Renal cortical epithelial cell (primary cell): ENCODE data around the gene SPNS2. TPM values are rescaled to one million over a fixed set of nuclear protein-coding genes. Genes with fewer than 3 reads are reported as not detected.

Source experiments
- DNase-seq: peaks from one replicate; pipeline ENCODE4 v3.0.0-alpha.2; 2011; ENCODE audit warnings: low read depth
- total RNA-seq: library from RNA; depleted of rRNA; stranded (reverse); fragments of >200 nt; gene quantifications from 2 replicates; pipeline ENCODE4 v1.2.3, GENCODE V29; 2014

SPNS2 gene
- total RNA-seq, 1 donor from 2014 or later = 225 TPM

- no peak for DNase-seq
These were observed 4.8 kb downstream of the SPNS2 start for GRCh38 chr17:4503283-4504025.

DNA sequence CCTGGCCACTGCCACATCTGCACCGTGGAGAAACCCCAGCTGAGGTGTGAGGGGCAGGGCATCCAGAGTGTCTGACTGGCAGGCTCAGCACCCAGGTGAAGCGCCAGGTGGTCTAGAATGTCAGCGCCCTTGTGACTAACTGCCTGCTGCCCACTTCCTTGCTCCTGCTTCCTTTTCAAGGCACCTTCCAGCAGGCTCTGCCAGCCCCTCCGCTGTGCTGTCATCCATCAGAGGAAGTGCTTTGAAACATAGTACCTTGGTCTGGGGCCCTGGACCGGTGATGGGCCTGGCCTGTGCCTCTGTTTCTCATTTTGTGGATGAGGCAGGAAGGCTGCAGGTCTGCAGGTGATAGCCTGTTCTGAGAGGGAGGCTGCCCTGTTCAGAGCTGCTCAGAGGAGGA, 5.5 kb downstream of the SPNS2 start:
- no peak for DNase-seq

DNA sequence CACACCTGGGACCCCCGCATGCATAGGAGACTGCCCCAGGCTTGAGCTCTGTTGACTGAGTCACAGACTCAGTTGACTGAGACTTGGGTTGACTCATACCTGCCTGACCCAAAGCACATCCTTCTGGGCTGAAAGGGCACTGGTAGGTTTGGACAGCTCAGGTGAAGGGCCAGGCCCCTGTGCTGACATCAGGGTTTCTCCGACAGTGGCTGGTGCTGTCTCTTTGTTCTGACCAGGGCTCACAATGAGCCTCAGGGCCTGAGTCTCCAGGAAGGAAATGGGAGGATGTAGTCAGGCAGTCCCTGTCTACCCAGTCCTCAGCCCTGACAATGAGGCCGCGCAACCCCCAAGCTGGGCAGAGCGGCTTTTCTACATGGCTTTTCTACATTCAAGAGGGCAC, 6.5 kb downstream of the SPNS2 start:
- DNase-seq = peak; percentile 37

GRCh38 chr17:4506175-4506813, 7.6 kb downstream of the SPNS2 start:
- no peak for DNase-seq

- DNase-seq = no peak
These were observed 8.2 kb downstream of the SPNS2 start for GRCh38 chr17:4506892-4507291.

GRCh38 chr17:4507361-4508111, 8.9 kb downstream of the SPNS2 start:
- no peak for DNase-seq

DNA sequence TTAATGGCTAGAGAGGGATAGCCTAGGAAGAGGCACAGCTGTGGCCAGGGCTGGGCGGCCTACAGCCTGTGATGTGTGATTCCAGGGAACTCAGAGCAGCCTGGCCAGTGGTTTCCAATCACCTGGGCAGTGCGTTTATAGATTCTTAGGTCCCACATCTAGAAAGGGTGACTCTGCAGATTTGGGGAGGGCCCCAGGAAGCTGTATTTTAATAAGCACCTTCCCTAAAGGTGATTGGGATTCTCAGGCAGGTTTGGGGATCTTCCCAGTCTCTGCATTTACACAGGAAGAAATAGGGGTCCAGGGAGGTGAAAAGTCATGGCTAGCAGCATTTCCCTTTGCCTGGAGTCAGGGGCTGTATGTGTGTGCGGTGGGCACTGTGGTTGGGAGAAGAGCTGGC, 9.5 kb downstream of the SPNS2 start:
- no peak for DNase-seq

- no peak for DNase-seq
These were observed 10.7 kb downstream of the SPNS2 start for GRCh38 chr17:4509401-4509800.

DNA sequence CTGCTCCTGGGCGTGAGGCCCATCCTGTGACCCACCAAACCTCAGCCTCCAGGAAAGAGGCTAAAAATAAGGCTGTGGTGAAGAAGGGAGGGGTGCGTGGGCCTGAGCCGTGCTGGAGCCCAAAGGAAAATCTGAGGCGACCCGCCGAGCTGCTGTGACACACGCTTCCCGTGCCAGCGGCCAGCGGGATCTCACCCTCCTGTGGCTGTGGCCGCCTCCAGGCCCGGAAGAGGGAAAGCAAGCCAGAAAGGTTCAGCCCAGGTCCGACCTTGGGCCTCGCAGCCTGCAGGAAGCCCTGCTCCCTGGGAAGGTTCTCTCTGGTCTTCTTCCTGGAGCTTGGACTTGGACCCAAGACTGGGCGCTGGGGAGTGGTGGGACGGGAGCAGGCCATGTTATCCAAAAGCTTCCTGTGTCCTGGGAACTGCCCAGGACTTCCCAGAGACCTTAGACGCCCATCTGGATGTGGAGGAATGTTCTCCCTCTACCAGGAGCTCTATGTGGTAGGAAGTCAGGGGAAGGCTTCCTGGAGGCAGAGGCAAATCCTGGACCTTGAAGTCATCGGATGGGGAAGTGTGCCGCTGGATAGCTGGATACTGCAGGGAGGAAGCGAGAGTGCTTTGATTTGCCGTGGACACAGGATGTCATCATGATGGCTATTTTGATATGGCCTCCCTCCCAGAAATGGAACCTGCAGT, 11.4 kb downstream of the SPNS2 start:
- DNase-seq = no peak

GRCh38 chr17:4510618-4510941, 11.9 kb downstream of the SPNS2 start:
- DNase-seq = no peak

- DNase-seq = no peak
These were observed 12.7 kb downstream of the SPNS2 start for GRCh38 chr17:4511199-4511932.

GRCh38 chr17:4512156-4513112, 13.8 kb downstream of the SPNS2 start:
- DNase-seq = no peak

DNA sequence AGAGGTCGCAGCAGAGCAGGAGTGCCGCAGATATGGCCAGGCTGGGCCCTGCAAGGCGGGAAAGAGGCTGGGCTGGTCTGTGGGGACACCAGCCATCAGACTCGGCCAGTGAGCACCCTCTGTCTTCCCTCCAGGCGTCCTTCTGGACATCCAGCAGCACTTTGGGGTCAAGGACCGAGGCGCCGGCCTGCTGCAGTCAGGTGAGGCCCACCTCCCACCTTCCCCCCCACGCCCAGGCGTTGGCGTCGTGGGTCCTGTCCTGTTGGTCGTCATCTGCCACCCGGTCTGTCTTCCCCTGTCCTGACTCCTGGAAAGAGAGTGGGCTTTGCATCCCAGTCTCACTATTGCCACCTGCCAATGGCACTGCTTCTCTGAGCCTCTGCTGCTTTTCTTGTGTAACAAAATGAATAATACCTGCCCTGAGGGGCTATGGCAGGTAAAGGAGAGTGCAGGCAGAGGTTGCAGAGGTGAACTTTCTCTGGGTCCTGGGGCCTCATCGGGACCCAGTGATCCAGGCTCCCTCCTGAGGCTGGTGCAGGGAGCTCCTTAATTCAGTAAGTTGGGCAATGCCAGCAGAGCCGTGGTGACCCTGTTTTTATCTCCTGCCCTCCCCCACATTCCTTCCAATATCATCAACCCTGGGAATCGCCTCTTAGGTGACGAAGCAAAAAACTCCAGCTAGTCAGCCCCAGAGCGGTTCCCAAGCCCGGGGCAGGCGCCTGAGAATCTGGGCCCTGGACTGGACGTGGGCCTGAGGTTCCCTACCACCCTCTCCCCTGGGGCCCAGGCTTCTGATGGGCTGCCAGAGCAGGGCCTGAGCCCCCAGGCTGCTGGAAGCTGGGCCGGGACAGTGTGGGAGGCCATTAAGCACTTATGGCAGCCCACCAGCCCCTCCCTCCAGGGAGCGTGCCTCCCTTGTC, 14.7 kb downstream of the SPNS2 start:
- DNase-seq = no peak

DNA sequence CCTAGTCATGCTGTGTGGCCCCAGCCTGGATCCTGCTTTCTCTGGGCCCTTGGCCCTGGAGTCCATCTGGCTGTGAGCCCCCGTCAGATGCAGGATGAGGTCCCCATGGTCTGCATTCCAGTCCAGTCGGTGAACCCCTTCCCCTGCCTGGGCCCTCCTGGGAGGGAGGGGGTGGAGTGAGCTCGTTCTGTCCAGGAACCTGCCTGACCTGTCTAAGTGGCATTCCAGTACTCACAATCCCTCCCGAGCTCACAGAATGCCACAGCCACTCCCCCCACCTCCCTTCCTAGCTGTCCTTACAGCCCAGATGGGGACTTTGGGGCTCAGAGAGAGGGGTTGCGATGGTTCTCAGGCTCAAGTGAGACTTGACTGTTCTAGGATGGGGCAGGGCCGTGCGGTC, 15.5 kb downstream of the SPNS2 start:
- DNase-seq = no peak

- DNase-seq = no peak
These were observed 16.1 kb downstream of the SPNS2 start for GRCh38 chr17:4514779-4515178.

- DNase-seq = no peak
These were observed 16.8 kb downstream of the SPNS2 start for GRCh38 chr17:4515501-4515900.

DNA sequence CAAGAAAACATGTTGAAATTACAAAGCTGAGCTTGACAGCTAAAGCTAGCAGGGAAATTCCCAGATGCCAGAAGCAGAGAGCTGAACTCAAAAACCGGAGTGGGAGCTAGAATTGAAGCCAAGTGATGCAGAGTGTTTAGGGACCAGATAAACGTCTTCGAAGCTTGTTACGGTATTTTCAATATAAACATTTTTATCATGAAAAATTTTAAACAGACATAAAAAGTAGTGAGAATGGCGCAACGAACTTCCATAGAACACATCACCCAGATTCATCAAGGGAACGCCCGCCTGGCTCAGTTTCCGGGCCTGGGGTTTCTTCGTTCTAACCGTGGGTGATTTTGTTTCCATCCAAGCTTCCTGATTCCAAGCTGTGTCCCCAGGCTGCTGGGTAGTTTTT, 18.1 kb downstream of the SPNS2 start:
- DNase-seq = no peak

GRCh38 chr17:4518901-4519300, 20.2 kb downstream of the SPNS2 start:
- no peak for DNase-seq

GRCh38 chr17:4519361-4519788, 20.7 kb downstream of the SPNS2 start:
- no peak for DNase-seq
